IPS-18c (cell line): Measurements from ENCODE around the gene CHRNA3.
"Not testable (repeated sequence)": the region's sequence is repeated elsewhere in the genome, so short reads cannot be mapped to it uniquely, and the experiment has no call there.

ENCODE experiments used
- H3K4me3 ChIP-seq: 2 replicates; pipeline ENCODE4 v1.7.0; 2013; ENCODE audit warnings: low read depth, mild to moderate bottlenecking, low read length, moderate library complexity; ENCODE audit not compliant: insufficient read depth
- H3K9me3 ChIP-seq: one replicate; pipeline ENCODE4 v1.6.1; 2013; ENCODE audit warnings: mild to moderate bottlenecking, low read length, moderate library complexity; ENCODE audit not compliant: control insufficient read depth, insufficient read depth

CHRNA3 gene

DNA sequence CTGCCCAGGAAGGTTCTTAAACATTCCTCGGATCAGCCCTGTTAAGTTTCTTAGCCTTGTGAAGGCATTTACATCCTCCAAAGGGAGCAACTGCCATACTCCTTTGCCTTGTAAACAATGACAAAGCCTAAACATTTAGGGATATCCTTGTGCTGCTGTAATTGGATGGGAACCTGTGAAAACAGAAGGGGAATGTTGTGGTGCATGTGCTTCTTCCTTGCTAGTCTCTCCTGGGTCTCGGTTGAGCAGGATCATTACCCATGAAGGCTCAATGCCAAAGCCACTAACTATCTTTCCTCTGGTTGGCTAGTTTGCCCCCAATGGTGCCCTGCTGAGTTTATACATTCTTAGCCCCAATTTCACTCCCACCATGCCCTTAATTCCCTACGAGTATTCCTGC lies 17.3 kb downstream of the CHRNA3 start:
- no peak overlapping the region for H3K4me3 ChIP-seq
- H3K9me3 ChIP-seq = peaks cover 2% of the 10 kb centered on the region

DNA sequence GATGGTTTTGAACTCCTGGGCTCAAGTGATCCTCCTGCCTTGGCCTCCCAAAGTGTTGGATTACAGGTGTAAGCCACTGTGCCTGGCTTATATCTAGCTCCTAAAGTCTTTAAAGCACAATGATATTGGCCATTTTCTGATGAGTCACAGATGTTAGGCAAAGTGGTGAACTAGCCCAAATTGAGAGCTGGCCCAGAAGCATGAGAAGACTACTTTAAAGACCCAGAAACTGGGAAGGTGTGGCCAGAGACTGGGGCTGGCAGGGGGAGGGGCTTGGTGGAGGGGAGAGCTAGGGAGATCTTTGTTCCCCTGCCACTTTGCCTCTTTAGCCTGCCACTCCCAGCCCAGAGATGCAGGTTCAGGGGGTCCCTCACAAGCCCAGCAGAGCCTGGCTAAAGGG lies 21.6 kb downstream of the CHRNA3 start:
- H3K9me3 ChIP-seq = no peaks in the 10 kb centered on the region
- no peak overlapping the region for H3K4me3 ChIP-seq

DNA sequence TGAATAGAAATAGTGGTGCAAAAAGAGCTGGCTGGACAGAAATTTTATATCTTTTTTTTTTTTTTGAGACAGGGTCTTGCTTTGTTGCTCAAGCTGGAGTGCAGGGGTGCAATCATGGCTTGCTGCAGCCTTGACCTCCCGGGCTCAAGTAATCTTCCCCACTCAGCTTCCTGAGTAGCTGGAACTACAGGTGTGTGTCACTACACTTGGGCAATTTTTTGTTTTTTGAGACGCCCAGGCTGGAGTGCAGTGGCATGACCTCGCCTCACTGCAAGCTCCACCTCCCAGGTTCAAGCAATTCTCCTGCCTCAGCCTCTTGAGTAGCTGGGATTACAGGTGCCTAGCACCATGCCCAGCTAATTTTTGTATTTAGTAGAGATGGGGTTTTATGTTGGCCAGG lies 22.4 kb downstream of the CHRNA3 start:
- Histone ChIP-seq H3K9me3 (no peaks in the 10 kb centered on the region), H3K4me3 (no peak overlapping the region)

DNA sequence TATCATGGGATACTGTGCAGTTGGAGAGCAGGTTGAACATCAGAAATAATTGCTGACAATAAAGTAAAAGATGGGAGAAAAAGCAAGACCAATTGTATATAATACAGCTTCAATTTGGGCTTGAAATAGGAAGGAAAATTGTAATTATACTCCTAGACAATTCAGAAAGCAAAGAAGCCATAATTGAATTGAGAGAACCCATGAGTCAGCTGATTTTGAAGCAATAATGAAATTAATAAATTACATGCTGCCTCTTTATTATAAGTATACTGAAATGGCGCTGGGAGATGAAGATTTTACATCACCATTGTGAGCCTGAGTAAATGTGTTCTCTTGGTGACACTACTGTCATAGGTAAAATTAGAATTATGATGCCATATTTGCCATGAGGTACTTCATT lies 23.2 kb downstream of the CHRNA3 start:
- no peaks in the 10 kb centered on the region for H3K9me3 ChIP-seq
- H3K4me3 ChIP-seq = no peak overlapping the region

DNA sequence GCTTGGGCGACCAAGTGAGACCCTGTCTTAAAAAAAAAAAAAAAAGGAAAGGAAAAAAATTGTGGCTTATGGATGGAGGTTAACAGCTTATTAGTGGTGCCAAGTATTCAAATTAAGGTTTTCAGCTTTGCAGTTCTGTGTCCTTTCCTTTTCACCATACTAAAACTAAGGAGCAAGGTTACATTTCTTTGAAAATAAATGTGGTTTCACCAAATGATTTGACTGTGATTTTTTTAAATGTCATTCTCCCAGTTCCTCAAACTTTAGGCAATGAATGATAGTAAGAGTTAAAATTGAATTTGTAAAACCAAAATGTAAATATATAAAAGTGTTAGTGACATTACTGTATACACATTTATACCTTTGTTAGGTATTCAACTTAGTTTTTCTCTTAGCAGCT lies 45.9 kb downstream of the CHRNA3 start:
- Histone ChIP-seq H3K9me3 (no peaks in the 10 kb centered on the region), H3K4me3 (no peak overlapping the region)

DNA sequence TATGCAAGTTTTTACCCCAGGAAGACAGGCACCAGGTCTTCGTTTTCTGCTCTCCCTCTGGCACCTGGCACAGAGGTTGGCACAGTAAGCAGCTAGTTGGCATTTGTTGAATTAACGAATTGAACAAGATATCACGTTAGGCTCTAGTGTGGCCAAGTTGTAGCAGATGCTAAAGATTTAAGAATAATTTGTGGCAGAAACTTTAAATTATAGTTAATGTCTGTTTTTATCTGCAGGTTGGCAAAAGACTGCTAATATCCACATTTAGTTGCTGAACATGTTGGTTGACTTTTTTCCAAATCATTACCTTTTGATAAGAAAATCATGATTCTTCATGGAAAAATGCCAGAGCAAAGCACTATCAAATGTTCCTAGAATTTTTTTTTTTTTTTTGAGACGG lies 47.4 kb downstream of the CHRNA3 start:
- H3K4me3 ChIP-seq = no peak overlapping the region
- H3K9me3 ChIP-seq = no peaks in the 10 kb centered on the region

DNA sequence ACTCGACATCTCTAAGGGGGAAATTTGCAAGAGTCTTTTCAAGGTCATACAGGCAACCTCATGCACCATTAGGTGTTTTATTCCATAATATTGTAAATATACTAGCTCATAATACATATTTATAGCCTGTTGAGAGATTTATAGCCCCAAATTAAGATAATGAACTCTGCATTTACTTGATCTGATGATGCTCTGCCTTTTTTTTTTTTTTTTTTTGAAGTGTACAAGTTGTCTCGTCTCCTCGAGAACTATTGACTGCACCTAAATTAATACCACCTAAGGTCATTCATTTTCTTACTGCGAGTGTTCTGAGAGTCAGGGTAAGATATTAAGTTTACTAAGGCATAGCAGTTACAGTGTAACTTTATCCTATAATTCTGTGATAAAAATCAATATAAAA lies 49.4 kb downstream of the CHRNA3 start:
- Histone ChIP-seq H3K4me3 (no peak overlapping the region), H3K9me3 (no peaks in the 10 kb centered on the region)

DNA sequence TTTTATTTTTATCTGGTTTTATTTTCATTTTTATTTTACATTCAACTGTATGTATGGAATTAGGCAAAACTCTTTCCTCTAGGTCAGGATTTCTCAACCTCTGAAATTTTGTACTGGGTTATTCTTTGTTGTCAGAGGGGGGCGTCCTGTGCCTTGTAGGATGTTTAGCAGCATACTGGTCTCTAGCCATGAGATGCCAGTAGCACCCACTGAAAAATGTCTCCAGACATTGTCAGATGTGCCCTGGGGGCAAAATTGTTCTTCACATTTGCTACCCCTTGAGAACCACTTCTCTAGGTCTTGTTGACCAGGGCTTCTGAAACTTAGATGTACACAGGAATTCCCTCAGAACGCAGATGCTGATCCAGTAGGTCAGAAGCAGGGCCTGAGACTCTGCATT lies 50.1 kb downstream of the CHRNA3 start:
- Histone ChIP-seq H3K9me3 (no peaks in the 10 kb centered on the region), H3K4me3 (no peak overlapping the region)

DNA sequence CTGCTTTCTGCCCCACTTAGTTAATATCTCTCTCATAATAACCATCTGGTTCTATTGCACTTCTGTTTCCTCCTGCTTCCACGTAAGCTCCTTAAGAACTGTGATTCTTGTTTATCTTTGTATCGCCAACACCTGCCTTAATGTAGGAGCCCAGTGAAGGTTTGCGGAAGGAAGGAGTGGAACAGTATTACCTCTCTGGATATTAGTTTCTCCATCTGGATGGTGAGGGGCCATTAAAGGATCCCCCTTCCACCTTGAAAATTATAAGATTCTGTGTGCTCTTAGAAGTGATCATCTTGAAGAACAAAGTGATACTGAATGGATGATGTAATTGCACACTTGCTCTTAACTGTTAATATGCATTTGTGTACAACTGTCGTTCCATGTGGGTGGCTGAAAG lies 53.3 kb downstream of the CHRNA3 start:
- H3K9me3 ChIP-seq = no peaks in the 10 kb centered on the region
- no peak overlapping the region for H3K4me3 ChIP-seq

DNA sequence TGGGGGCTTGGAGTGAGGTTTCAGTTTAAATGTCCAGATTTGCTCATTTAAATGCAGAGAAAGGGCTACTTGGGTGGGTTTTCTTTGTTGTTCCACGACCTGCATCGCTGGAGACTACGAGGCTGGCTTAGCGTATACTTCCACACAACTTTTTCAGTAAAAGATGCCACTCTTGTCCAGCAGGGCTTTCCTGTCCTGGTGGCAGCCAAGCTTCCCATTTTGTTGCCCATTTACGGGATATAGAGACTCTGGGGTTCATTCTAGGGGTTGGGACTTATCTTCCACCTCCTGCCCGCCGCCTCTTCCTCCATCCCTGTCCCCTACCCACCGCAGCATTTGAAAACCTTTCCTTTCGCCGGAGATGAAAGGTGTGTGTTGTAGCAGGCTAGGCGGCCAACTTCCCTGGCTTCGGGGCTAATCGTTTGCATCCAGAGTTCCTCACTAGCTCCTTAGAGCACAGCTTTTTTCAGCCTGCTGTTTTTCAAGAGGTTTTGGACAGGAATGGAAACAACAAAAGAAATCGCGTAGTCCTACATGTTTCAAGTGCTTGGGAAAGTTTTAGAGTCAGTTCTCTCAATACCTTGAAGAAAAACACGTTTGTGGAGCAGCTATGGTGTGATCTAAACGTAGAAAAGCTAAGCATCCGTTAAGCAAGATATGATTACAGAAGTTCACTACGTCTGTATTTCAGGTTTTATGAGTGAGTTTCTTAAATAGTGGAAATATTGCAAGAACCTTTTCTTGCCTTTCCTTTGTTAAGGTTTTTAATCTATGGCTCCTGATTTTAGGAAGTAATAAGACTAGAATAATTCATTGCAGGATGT lies 54.6 kb downstream of the CHRNA3 start:
- peak overlapping the region; percentile 96 for H3K4me3 ChIP-seq

DNA sequence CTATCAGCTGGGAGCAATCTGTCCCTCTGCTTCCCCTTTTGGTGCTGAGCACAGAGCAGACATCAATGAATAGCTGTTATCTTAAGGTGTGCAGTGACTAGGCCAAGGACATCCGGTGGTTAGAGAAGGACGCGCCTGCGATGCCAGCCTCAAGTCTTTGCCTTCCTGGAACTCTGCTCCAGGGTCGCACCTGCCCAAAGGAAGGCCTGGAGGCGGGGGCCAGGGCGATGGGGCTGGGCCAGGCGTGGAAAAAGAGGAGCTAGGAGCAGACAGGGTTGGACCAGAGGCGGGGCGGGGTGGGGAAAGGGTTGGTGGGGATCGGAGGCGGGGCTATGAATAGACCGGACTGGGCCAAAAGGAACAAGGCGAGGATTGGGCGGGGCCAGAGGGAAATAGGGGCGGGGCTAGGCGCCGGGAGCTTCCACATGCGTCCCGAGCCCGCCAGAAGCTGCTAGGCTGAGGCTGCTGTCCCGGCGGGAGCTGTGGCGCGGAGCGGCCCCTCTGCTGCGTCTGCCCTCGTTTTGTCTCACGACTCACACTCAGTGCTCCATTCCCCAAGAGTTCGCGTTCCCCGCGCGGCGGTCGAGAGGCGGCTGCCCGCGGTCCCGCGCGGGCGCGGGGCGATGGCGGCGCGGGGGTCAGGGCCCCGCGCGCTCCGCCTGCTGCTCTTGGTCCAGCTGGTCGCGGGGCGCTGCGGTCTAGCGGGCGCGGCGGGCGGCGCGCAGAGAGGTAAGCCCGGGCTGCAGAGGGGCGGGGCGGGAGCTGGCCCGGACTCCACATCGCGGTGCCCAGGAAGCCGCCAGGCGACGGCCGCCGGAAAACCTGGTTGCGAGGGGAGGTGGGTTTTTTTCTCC lies 55.5 kb downstream of the CHRNA3 start, which contains the start of gene CHRNA5:
Gene CHRNA5, plus strand, starts transcription at position 424 of the 854 bp plus-strand sequence. Its CDS starts 200 bp downstream, at position 624.
- Histone ChIP-seq H3K4me3 (peak within 1 kb of the TSS; percentile 96), H3K9me3 (no peaks in the 10 kb centered on the region)

More for the DNA sequence above, 54.6 kb downstream of the CHRNA3 start:
- no peaks in the 10 kb centered on the region for H3K9me3 ChIP-seq

DNA sequence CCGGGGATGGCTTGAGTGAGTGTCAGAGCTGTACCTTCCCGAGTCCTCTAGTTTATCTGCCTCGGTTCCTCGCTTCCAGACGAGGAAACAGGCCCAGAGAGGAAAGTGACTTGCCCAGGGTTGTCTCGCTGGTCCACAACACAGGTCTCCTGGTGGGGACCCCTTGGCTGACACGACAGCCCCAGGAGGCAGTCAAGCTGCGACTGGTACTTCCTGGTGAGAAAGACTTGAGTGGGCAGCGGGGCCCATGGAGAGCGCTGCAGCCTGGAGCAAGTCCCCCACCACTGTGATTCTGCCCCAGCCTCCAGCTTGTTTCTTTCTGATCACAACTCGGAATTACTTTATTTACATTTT lies 56.1 kb downstream of the CHRNA3 start:
- H3K9me3 ChIP-seq = no peaks in the 10 kb centered on the region
- H3K4me3 ChIP-seq = peak overlapping the region; percentile 0; the same call in 1 of the 2 replicates

DNA sequence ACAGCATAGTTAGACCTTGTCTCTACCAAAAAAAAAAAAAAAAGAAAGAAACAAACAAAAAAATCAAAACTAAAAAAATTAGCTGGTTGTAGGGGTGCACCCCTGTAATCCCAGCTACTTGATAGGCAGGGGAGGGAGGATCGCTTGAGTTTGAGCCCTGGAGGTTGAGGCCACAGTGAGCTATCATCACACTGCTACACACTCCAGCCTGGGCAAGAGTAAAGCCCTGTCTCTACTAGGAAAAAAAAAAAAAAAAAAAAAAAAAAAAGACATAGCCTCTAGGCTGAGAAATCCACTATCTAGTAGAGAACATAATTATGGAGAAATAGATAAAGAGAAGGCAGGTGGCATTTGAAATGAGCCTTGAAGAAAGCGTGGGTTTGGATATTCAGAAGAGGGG lies 57.7 kb downstream of the CHRNA3 start:
- Histone ChIP-seq H3K4me3 (no peak overlapping the region), H3K9me3 (no peaks in the 10 kb centered on the region)

DNA sequence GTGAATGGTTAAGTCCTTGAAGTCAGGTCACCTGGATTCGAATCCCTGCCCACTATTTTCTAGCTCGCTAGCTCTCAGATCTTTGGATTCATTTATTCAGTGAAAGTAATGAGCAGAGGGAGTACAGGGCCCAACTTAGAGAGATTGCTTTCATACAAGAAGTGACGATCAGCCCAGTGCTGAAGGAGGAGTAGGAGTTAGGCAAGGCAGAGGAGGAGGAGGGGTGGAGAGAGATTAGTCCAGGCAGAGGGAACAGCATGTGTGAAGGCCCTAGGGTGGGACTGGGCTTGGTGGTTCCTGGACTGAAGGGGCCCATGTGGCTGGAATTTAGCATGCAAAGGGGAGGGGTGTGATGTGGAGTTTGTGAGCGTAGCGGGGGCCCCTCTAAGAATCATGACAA lies 59.3 kb downstream of the CHRNA3 start:
- H3K4me3 ChIP-seq = no peak overlapping the region

DNA sequence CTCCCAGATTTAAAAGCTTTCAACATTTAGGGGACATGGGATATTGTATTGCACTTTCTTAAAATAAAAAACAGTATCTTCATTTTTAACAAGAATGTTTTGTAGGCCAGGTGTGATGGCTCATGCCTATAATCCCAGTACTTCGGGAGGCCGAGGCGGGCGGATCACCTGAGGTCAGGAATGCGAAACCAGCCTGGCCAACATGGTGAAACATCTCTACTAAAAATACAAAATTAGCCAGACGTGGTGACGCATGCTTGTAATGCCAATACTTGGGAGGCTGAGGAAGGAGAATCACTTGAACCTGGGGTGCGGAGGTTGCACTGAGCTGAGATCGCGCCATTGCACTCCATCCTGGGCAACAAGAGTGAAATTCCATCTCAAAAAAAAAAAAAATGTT lies 60.6 kb downstream of the CHRNA3 start:
- H3K9me3 ChIP-seq, H3K4me3 ChIP-seq: not testable (repeated sequence)

More for the DNA sequence above, 59.3 kb downstream of the CHRNA3 start:
- H3K9me3 ChIP-seq = no peaks in the 10 kb centered on the region

DNA sequence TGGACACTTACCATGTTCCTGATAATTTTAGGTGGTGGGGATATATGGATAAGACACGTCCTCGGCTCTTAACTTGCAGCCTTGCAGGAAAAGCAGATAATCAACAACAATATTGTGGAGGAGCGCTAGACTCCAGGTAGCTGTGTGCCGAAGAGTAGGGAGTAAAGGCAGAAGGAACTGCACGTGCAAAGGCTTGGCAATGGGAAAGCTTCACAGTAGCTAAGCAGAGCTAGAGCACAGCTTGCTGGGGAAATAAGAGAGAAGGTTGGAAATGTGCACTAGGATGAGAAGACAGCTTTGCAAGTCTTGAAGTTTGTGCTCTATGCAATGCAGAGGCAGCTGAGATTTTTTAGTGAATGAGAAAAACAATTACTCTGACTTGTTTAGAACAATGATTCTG lies 68.2 kb downstream of the CHRNA3 start:
- Histone ChIP-seq H3K9me3 (no peaks in the 10 kb centered on the region), H3K4me3 (no peak overlapping the region)

DNA sequence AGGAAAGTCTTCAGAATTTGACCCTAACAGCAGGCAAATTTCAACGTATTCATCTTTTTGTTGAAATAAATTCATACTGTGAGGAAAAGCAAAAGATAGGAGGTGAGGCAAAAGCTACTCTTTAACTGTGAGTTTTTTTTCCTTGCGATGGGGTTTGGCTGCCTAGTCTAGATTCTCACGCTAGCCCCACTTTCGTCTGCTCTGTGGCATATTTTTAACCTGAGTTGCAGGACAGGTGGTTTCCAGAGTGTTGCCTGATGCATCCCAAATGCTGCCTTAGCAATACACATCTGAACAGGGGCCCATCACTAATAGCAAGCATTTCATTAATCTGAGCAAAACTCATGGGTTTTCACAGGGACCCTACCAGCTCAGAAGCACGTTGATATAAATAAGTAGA lies 68.9 kb downstream of the CHRNA3 start:
- no peak overlapping the region for H3K4me3 ChIP-seq
- H3K9me3 ChIP-seq = no peaks in the 10 kb centered on the region

DNA sequence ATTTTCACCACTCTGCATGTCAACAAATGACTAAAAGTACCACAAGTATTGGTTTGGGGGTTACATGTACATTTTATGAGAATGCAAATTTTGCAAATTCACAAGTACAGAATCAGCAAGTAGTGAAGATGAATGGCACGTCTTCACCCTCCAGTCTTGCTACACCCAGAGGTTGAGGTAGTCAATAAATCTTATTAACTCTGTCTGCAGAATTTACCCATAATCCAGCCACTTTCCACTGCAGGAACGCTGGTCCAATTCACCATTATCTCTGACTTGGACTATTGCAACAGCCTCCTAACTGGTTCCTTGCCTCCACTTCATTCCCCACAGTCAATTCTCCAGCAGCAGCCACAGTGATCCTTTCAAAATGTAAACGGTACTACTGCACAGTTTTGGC lies 70.0 kb downstream of the CHRNA3 start:
- H3K9me3 ChIP-seq = no peaks in the 10 kb centered on the region
- no peak overlapping the region for H3K4me3 ChIP-seq
